LNCAP (cell line): ENCODE measurements around the gene SLC27A1.

Source experiments
- TF ChIP-seq, protein P1 (sequence below): fragments of 450-650 bp; IDR thresholded peaks from 2 replicates; pipeline ENCODE4 v1.5.1; 2017; ENCODE audit warnings: mild to moderate bottlenecking

The SLC27A1 gene

DNA sequence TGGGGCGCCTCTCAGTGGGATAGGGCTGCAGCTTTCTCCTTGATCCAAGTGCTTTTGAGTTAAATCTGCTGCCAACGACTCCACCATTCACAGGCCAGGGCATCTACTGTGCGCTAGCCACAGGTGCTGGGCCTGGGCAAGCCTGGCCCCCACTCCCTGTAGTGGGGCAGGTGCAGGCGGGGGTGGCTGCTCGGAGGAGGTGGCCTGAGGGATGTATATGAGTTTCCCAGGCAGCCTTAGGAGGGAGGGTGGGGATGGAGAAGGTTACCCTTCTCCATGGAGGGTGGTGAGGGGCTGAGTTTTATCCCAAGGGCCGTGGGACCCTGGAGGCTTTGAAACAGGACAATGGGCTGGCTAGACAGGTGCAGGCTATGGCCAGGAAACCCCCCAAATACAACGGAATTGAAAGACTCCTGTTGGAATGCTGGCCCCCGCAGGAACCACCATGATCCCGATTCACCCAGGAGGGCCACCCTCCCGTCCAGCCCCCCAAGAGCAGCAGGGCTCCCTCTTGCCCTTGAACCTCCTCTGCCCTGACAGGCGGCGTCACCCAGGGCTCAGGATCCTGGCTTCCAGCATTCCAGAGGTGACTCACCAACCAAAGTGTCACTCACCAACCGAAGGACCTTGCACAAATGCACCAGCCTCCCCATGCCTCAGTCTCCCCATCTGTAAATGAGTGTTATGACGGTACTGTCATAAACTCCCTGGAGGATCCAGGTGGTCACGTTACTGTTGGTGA is 45.3 kb downstream of the SLC27A1 start:
- TF ChIP-seq, protein P1, sequence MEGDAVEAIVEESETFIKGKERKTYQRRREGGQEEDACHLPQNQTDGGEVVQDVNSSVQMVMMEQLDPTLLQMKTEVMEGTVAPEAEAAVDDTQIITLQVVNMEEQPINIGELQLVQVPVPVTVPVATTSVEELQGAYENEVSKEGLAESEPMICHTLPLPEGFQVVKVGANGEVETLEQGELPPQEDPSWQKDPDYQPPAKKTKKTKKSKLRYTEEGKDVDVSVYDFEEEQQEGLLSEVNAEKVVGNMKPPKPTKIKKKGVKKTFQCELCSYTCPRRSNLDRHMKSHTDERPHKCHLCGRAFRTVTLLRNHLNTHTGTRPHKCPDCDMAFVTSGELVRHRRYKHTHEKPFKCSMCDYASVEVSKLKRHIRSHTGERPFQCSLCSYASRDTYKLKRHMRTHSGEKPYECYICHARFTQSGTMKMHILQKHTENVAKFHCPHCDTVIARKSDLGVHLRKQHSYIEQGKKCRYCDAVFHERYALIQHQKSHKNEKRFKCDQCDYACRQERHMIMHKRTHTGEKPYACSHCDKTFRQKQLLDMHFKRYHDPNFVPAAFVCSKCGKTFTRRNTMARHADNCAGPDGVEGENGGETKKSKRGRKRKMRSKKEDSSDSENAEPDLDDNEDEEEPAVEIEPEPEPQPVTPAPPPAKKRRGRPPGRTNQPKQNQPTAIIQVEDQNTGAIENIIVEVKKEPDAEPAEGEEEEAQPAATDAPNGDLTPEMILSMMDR = no peak

DNA sequence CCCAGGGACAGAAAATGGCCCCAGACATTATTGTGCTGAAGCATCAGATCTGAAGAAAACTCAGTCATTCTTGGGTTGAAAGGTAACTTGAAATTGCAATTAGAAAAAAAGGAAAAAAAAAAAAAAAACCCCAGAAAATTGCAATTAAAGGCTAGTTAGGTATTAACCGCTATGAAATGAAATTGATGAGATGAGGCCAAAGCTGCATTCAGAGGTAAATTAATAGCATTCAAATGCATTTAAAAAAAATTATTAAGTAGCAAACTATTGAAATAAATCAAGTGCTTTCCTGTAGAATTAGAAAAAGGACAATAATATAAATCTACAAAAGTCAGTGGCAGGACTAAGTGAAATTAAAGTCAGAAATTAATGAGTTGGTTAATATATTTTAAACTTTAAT is 47.6 kb downstream of the SLC27A1 start:
- TF ChIP-seq, protein P1 = no peak

DNA sequence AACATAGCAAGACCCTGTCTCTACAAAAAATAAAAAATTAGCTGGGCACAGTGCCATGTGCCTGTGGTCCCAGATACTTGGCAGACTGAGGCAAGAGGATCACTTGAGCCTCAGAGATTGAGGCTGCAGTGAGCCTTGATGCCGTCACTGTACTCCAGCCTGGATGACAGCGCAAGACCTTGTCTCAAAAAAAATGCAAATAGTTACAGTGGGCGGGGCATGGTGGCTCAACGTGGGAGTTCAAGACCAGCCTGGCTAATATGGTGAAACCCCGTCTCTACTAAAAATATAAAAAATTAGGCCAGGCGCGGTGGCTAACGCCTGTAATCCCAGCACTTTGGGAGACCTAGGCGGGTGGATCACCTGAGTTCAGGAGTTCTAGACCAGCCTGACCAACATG is 49.6 kb downstream of the SLC27A1 start:
- TF ChIP-seq, protein P1 = no peak

DNA sequence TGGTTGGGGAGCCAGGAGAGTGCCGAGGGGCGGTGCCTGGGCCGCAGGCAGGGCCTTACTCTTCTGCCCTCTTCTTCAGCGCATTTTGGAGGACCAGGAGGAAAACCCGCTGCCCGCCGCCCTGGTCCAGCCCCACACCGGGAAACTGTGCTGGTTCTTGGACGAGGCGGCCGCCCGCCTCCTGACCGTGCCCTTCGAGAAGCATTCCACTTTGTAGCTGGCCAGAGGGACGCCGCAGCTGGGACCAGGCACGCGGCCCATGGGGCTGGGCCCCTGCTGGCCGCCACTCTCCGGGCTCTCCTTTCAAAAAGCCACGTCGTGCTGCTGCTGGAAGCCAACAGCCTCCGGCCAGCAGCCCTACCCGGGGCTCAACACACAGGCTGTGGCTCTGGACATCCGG is 50.5 kb downstream of the SLC27A1 start:
- TF ChIP-seq, protein P1 = no peak

DNA sequence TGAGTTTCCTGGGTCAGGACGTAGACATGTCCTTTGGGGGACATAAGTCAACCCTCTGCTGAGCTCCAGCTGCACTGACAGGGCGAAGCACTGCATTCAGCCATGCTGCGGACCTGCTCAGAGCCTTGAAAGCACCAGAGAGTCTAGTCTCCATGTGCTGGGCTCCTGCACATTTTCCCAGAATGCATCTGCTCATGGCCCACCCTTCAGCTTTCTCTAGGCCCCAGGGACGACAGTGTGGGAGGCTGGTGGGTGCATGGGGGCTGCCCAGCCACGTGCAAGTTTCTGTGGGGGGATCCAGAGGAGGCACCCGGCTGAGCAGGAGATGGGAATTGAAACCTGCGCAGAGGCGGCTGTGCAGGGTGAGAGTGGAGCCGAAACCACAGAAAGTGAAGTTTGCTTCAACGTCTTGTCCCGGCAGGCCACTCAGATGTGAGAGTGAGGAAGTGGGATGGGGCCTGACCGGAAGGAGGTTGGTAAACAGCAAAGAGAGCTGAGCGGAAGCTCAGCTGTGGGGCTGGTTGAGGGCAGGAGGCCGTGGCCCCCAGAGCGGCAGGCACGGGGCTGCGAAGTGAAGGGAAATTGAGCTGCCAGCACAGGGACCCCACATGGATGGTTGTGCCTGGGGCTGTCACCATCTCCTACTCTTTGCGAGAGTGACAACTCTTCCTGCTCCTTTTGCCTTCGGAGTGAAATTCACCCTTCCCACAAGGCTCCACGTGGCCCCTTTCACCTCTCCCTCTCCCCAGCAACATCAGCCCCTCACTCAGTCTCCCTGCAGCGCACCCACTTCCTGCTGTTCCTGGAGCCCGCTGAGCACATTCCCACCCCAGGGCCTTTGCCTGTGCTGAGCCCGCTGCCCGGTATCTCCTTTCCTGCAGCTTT is 52.9 kb downstream of the SLC27A1 start:
- TF ChIP-seq, protein P1 = no peak

DNA sequence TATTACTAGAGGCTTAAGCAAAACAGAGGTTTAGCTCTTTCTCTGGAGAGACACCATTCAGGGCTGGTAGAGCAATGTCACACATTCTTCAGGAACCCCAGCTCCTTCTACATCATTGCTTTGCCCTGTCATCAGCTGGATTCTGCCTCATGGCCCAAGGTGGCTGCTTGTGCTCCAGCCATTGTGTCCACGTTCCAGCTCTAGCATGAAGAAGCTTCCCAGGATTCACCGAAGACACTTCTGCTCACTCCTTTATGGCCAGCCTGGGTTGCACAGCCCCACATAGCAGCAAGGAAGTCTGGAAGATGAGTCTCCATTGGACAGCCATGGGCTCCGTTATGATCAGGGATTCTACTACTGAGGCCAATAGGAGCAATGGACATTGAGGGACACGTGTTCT is 54.3 kb downstream of the SLC27A1 start:
- TF ChIP-seq, protein P1 = no peak

DNA sequence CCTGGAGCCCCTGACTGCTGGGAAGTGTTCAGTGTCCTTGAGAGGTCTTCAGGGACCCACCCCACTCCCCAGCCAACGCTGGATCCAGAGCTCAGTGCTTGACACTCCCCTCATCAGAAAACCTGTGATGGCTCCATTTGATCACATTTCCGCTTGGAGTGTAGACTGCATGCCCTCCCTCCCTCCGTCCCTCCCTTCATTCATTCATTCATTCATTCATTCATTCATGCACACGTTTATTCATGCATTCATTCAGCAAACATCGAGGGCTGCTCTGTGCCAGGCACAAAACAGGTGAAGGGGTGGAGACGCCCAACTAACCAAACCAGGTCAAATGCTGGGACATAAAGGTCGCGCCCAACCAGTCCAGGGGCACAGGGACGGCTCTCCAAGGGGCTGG is 54.8 kb downstream of the SLC27A1 start:
- TF ChIP-seq, protein P1 = no peak
